GM12872 (cell line): ENCODE data around the gene RPIA.

Experiments used
- CTCF ChIP-seq: IDR thresholded peaks from 3 replicates; pipeline ENCODE4 v1.5.1; 2011; ENCODE audit warnings: low read depth, mild to moderate bottlenecking, low read length, moderate library complexity; ENCODE audit not compliant: insufficient read depth

Gene RPIA

GRCh38 chr2:88765154-88765888, 73.8 kb downstream of the RPIA start:
- TF ChIP-seq CTCF = no peak

DNA sequence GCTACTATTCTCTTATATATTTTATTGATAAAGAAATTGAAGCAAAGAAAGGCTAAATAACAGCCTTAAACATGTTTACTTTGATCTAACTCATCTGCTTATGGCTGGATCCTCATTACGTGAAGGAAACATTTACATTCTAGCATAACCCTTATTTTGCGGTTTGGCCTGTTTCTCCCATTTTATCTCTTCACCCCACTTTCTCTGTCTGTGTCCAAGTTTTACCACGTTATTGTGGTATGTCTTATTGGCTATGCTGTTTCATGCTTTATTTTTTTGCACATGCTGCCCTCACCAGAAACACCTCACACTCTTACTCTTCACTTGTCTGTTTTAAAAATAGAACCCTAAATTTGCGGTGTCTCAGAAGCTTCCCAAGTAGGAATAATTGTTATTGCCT, 78.5 kb downstream of the RPIA start:
- TF ChIP-seq CTCF = no peak
